Raji (cell line): Measurements from ENCODE around the gene IL34.

Experiments
- POLR2A ChIP-seq: IDR thresholded peaks from 2 replicates; pipeline ENCODE4 v1.6.1; 2011; ENCODE audit warnings: low read depth, low read length, control low read depth; ENCODE audit not compliant: insufficient read depth

Gene IL34

DNA sequence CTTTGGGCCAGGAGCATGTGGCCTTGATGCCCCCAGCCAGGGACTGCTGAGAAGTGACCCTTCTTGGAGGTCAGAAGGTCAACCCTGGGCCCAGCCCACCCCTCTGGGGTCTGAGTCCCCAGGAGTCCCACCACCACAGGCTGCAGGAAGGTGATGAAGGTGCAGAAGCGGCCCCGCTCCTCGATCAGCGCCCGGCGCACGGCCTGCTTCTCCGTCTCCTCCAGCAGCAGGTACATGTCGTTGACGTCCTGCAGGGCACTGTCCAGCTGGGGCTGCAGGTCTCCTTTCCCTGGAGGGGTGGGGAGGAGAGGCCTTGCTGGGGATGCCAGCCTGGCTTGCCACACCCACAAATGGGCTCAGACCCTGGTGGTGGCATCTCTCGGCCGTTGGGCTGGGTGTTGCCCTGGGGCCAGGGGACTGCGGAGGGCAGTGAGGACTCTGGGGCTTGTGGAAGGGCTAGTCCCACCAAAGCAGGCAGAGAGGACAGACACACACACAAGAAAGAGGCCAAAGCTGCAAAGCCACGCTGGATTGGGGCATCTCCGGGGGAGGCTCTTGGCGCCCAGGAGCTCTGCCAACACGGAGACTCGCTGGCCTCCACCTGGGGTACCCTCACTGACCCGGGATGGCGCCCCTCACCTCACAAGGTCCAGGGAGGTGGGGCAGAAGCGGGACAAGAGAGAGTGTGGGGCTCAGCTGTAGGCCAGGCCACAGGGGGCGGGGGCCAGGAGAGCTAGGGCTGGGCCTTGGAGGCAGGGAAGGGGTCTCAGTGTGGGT lies 31.9 kb downstream of the IL34 start:
- TF ChIP-seq POLR2A: no peak

DNA sequence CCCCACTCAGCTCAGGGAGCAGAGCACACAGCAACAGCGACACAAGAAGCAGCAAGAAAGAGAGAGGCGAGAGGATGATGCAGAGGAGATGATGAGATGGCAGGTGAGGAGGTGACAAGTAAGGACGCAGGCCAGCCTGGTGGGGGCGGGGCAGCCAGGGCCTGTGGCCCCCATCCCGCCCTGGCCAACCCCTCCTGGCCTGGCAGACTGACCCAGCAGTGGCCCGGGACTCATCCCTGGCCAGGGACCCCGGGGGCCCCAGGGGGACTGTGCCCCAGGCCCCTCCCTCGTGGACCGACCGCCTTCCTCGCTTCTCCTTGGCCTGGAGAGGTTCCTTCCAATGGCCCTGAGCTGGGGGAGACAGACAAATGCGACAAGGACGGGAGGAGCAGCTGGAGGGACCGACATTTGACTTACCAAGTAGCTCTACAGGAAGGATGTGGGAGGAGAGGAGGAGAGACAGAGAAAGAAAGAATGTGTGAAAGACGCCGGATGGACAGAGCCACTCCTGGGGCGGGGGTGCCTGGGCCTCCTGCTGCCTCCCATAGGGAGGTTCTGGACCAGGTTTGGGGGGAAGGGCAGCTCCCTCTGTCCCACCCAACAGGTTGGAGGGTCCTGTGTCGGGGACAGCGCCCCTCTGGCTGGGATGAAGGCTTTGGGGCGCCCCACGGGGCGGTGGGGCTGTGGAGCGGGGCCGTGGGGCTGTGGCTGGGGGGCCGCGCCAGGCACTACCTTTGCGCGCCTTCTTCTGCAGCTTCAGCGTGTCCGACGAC lies 32.7 kb downstream of the IL34 start:
- no peak for TF ChIP-seq POLR2A

DNA sequence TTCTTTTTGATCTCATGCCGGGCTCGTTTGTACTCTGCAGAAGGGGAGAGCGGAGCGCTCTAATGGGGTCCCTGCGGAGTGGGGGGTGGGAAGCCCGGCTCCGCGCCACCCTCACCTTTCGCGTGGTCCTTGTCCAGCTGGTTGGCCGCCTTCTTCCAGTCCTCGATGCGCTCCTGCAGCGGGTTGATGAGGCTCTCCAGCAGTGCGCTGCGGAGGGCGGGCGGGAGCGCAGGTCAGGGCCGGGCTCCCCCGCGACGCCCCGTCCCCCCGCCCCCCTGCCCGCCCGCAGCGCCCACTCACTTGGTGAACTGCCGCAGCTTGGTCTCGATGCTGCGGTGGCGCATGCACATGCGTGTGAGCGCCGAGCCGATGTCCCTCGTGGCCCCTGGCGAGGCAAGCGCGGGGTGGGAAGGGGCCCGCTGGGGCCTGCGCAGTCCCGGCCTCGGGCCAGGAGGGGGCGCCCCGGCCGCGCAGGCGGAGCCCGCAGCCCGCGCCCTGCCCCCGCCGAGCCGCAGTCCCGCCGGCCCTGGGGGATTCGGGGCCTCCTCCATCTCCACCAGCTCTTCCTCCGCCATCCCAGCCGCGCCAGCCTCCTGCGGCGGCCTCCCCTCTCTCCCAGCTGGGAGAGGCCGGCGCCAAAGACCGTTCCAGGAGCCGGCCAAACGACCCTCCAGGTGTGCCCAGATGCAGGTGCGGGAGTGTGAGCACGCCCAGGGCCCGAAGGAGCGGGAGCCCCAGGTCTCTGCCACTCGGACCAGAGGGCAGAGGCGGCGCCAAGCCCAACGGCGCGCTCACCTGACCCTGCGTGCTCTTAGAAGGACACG lies 33.5 kb downstream of the IL34 start:
- no peak for TF ChIP-seq POLR2A

- no peak for TF ChIP-seq POLR2A
These were observed 34.4 kb downstream of the IL34 start for GRCh38 chr16:70680495-70681381.

GRCh38 chr16:70681382-70682238 lies 35.3 kb downstream of the IL34 start:
- TF ChIP-seq POLR2A: no peak

GRCh38 chr16:70682239-70683145 lies 36.1 kb downstream of the IL34 start:
- no peak for TF ChIP-seq POLR2A

- no peak for TF ChIP-seq POLR2A
These were observed 37.0 kb downstream of the IL34 start for GRCh38 chr16:70683146-70683944.

DNA sequence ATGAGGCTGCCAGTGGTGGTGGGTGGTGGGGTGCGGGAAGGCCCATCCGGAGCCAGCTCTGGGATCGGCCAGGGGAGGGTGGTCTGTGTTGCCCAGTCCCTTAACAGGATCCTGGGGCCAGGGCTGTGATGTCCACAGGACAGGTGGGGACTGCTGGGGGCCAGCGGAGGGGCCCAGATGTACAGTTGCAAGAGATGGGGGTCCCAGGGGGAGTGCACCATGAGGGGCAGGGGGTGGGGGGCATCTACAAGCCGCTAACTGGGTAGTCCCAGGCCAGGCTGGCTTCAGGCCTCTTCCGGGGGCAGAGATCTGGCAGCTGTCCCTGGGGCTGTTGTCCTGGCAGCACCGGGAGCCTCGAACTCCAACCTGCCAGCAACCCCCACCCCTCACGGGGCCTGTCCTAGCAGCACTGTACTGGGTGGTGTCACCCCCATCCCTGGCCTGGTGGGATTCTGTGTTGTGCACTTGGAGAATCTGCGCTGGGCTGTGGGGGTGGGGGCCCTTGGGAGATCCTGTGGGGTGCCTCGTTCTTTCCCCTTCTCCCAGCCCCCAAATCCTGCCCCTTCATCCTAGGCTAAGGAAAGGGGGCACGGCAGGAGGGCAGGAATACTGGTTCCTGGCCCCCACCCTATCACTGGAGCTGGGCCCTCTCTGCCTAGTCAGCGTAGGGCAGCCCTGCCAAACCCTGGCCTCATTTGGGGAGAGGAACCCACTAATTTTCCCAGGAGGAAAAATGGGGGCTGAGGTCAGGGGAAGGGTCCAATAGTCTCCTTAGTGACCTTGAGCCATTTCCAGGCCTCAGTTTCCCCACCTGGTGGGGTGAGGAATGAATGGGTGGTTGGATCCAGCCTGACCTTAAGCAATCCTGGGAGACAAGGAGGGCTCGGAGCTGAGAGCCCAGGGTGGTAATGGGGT lies 38.0 kb downstream of the IL34 start:
- no peak for TF ChIP-seq POLR2A

DNA sequence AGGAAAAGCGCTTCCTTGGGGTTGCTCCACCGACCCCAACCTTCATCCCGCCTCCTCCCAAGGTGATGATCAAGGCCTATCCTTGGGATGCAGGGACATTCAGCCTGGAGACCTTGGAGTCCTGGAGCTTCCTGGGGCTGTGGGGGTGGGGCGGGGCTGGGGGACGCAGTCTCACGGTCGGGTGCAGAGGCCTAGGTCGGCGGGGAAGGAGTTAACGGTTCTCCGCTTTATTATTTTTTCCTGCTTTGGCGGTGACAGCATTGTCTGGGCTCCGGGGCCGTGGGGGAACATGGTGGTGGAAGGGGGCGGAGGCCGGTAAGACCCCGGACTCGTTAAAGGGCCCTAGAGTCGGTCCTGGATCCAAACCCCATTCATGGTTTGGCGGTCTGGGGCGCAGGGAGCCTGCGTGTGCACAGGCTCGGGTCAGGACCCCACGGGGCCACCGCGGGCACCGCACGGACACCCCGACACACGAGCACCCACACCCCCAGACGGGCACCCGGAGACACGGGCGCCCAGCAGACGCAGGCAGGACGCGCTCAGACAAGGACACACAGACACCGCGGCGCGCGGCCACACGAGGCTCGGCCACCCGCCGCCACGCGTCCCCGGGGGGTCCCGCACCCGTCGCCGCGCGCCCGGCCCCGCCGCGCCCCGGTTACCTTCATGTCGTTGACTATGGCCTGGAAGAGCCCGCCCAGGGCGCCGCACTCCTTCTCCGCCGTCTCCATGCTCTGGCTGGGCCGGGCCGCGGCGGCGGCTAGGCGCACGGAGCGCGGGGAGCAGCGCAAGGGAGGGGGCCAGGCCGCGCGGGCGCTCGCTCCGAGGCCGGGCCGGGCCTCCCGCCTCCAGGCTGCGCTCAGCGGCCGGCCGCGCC lies 38.9 kb downstream of the IL34 start:
- no peak for TF ChIP-seq POLR2A

GRCh38 chr16:70685938-70686375 lies 39.6 kb downstream of the IL34 start, which contains the start of gene MTSS2:
Gene MTSS2, minus strand, starts transcription at chr16:70686053. Its CDS starts 262 bp downstream, at chr16:70685791.
- TF ChIP-seq POLR2A: no peak
